ENCODE data around the gene UQCRC2. TPM values are rescaled to one million over a fixed set of nuclear protein-coding genes. Genes with fewer than 3 reads are reported as not detected.

Gene UQCRC2
- total and polyA plus RNA-seq, 10 of the 15 experiments (the other 5 are each of a cell fraction or from before 2014, with no cell fraction given), result 256 to 563 (median 327) TPM

GRCh38 chr16:21946889-21947635 lies 6.1 kb upstream of the UQCRC2 start (continued):
- TF ChIP-seq NKRF (conservative IDR thresholded peaks at IDR 0.05) (no peak), USF2 (IDR thresholded peaks at IDR 0.05; ENCODE audit: borderline replicate concordance, low read depth, low read length) (no peak), SMC3 (IDR thresholded peaks at IDR 0.05; ENCODE audit: borderline replicate concordance, low read length) (no peak), CEBPB (IDR thresholded peaks at IDR 0.05; ENCODE audit: borderline replicate concordance in 1 of 2, low read depth in 2 of 2, low read length in 2 of 2) (no peak), ZNF24 (IDR thresholded peaks at IDR 0.05) (0 out of 2 replicates have a peak, but pooled peaks have one; percentile 24), E2F8 (IDR thresholded peaks at IDR 0.05; ENCODE audit: low read depth, partially characterized antibody) (no peak), KDM1A (IDR thresholded peaks at IDR 0.05; ENCODE audit: borderline replicate concordance) (no peak), RUNX3 (IDR thresholded peaks at IDR 0.05; ENCODE audit: low read length) (peak; percentile 38; the same call in 1 of the 2 replicates), MLLT1 (IDR thresholded peaks at IDR 0.05) (peak; percentile 50; the same call in 1 of the 2 replicates), MEF2B (IDR thresholded peaks at IDR 0.05; ENCODE audit: partially characterized antibody, poor library complexity, severe bottlenecking) (no peak), ZNF217 (IDR thresholded peaks at IDR 0.05) (no peak), PML (IDR thresholded peaks at IDR 0.05; ENCODE audit: low read length) (no peak), MTA3 (IDR thresholded peaks at IDR 0.05; ENCODE audit: borderline replicate concordance, low read length) (no peak), PRDM15 (CRISPR knock-in tag; IDR thresholded peaks at IDR 0.05) (no peak), HDAC2 (IDR thresholded peaks at IDR 0.05) (no peak)
